Measurements from ENCODE around the gene RSRC2.

DNA sequence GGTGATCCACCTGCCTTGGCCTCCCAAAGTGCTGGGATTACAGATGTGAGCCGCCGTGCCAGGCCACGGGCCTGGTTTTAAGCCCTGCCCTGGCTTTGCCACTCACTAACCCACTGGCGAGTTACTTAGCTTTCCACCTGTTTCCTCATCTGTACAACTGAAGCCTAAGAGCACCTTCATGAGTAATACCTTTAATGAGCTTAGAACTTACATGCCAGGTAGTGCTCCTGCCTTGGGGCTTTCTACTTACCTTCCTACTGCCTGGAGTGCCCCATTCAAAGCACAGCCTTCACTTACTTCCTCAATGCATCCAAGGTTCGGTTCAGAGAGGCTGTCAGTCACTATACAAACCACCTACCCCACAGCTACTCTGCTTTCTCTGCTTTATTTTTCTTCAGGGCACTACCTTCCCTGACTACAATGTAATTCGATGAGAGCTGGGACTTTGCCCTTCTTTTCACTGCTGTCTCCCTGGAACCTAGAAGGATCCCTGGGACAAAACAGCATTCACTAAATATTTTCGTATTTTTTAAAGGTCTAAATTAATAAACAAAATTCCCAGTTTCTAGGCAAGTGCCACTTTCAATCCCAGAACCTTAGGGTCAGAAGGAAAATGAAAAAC, 39.8 kb downstream of the RSRC2 start:
- no peak for TF ChIP-seq POLR2A (IDR thresholded peaks at IDR 0.05)
- TF ChIP-seq, protein P1, sequence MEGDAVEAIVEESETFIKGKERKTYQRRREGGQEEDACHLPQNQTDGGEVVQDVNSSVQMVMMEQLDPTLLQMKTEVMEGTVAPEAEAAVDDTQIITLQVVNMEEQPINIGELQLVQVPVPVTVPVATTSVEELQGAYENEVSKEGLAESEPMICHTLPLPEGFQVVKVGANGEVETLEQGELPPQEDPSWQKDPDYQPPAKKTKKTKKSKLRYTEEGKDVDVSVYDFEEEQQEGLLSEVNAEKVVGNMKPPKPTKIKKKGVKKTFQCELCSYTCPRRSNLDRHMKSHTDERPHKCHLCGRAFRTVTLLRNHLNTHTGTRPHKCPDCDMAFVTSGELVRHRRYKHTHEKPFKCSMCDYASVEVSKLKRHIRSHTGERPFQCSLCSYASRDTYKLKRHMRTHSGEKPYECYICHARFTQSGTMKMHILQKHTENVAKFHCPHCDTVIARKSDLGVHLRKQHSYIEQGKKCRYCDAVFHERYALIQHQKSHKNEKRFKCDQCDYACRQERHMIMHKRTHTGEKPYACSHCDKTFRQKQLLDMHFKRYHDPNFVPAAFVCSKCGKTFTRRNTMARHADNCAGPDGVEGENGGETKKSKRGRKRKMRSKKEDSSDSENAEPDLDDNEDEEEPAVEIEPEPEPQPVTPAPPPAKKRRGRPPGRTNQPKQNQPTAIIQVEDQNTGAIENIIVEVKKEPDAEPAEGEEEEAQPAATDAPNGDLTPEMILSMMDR (IDR thresholded peaks at IDR 0.05) = no peak
